ENCODE data around the gene NKX1-1. TPM values are rescaled to one million over a fixed set of nuclear protein-coding genes. Genes with fewer than 3 reads are reported as not detected.

NKX1-1 gene
- total and polyA plus RNA-seq, 9 of the 15 experiments (the other 6 are each of a cell fraction or from before 2014, with no cell fraction given): not detected

GRCh38 chr4:1379801-1380331 lies 26.4 kb downstream of the NKX1-1 start:
- BruUV-seq (replicated peaks): no TSS peak
- POLR2A ChIA-PET: no interaction called here
- 87% methylated on average over 27 of the region's 31 CpGs for WGBS (ENCODE audit: insufficient coverage, low coverage, missing lambda C conversion rate)
- in situ Hi-C loops (cut with MboI) (no loop called here), intact Hi-C loops (cut with micrococcal nuclease) (no loop called here)
- ATAC-seq (no peak), DNase-seq (ENCODE audit: extremely low read depth in 1 of 4, low spot score in 3 of 4) (no peak), FAIRE-seq (no peak)
- CTCF ChIA-PET (ENCODE audit: low intra/inter-chr PET ratio): no interaction called here
- H3K27ac ChIP-seq (ENCODE audit: extremely low read depth, low read depth, low read length): no peak overlapping the region
- no peak overlapping the region for H2AFZ ChIP-seq (ENCODE audit: low read depth, low read length)
- H3K79me2 ChIP-seq (ENCODE audit: control insufficient read depth, insufficient read depth, low read length): no peaks in the 10 kb centered on the region
- no peak overlapping the region for H3K4me2 ChIP-seq (ENCODE audit: insufficient read depth, low read length)
- H3K27me3 ChIP-seq (ENCODE audit: control insufficient read depth in 2 of 2, insufficient read depth in 2 of 2, low read length in 2 of 2): no peaks in the 10 kb centered on the region
- no peak overlapping the region for H3K9ac ChIP-seq (ENCODE audit: insufficient read depth in 1 of 2, low read depth in 2 of 2, low read length in 2 of 2)
- H3K9me1 ChIP-seq (ENCODE audit: control insufficient read depth, insufficient read depth, low read length): no peaks in the 10 kb centered on the region
- no peaks in the 10 kb centered on the region for H3K9me3 ChIP-seq (replicated peaks; ENCODE audit: control insufficient read depth, insufficient read depth, low read depth, low read length)
- no peak overlapping the region for H3K4me3 ChIP-seq
- H3K4me1 ChIP-seq (replicated peaks in 1 of 2; ENCODE audit: control insufficient read depth in 2 of 2, insufficient read depth in 2 of 2, low read length in 2 of 2): peaks cover 0 to 21% of the 10 kb centered on the region in 2 experiments; a peak in 2 of 5 replicates
- no peaks in the 10 kb centered on the region for H3K36me3 ChIP-seq (ENCODE audit: control insufficient read depth, insufficient read depth, low read length)
- no peaks in the 10 kb centered on the region for H4K20me1 ChIP-seq (replicated peaks; ENCODE audit: control insufficient read depth, insufficient read depth, low read length)
- TF ChIP-seq SLC30A9 (CRISPR knock-in tag; IDR thresholded peaks at IDR 0.05) (no peak), MITF (IDR thresholded peaks at IDR 0.05) (no peak), THAP7 (CRISPR knock-in tag; IDR thresholded peaks at IDR 0.05) (no peak), CHD1 (IDR thresholded peaks at IDR 0.05; ENCODE audit: low read length) (no peak), TGIF2 (CRISPR knock-in tag; IDR thresholded peaks at IDR 0.05) (no peak), MCM2 (IDR thresholded peaks at IDR 0.05; ENCODE audit: low read depth) (no peak), BMI1 (IDR thresholded peaks at IDR 0.05; ENCODE audit: low read length) (no peak), ZNF41 (CRISPR knock-in tag; conservative IDR thresholded peaks at IDR 0.05) (no peak), RFX7 (CRISPR knock-in tag; IDR thresholded peaks at IDR 0.05) (no peak), HMGXB4 (CRISPR knock-in tag; IDR thresholded peaks at IDR 0.05) (no peak), GTF2B (IDR thresholded peaks at IDR 0.05; ENCODE audit: extremely low read depth, insufficient read length) (no peak), NFE2 (IDR thresholded peaks at IDR 0.05; ENCODE audit: low read depth) (no peak), ZNF184 (CRISPR knock-in tag; IDR thresholded peaks at IDR 0.05) (no peak), KDM4B (IDR thresholded peaks at IDR 0.05; ENCODE audit: borderline replicate concordance in 2 of 2, low read depth in 1 of 2) (no peak), SIRT6 (IDR thresholded peaks at IDR 0.05; ENCODE audit: low read depth, low read length) (no peak), ARID1B (IDR thresholded peaks at IDR 0.05) (no peak)

All from K562 (cell line).